WTC11 (cell line): ENCODE measurements around the gene CHRNA4. TPM values are rescaled to one million over a fixed set of nuclear protein-coding genes. Genes with fewer than 3 reads are reported as not detected.
A peak's percentile ranks its signal among the peaks of the same experiment; 100 is the strongest.

ENCODE experiments used
- ATAC-seq: fragments of 200-7000 bp; cut with Tn5 transposase; 2 replicates; pipeline ENCODE4 v1.10.0; 2021; ENCODE audit warnings: mild to moderate bottlenecking, moderate library complexity
- CTCF ChIA-PET: fragments of 300-600 bp; sonication (Branson Sonifier 250); formaldehyde crosslinking; loops from one replicate; lab custom pipeline; 2021; ENCODE audit warnings: antibody characterized with exemption; lab: Charles Lee
- POLR2A ChIA-PET: fragments of 350-600 bp; sonication (Branson Sonifier 250); formaldehyde crosslinking; loops from one replicate; lab custom pipeline; 2021; ENCODE audit warnings: antibody characterized with exemption; lab: Charles Lee
- DNase-seq: peaks from one replicate; pipeline ENCODE4 v3.0.0; 2021; ENCODE audit warnings: low spot score
- H3K27ac Mint-ChIP-seq: 2 replicates; pipeline ENCODE4 v1.8.0; 2021; ENCODE audit warnings: mixed read lengths
- H3K27me3 Mint-ChIP-seq: 2 replicates; pipeline ENCODE4 v1.8.0; 2021; ENCODE audit warnings: low read depth, mild to moderate bottlenecking, moderate library complexity, mixed read lengths
- H3K36me3 Mint-ChIP-seq: 2 replicates; pipeline ENCODE4 v1.8.0; 2021; ENCODE audit warnings: mixed read lengths
- H3K4me1 Mint-ChIP-seq: 2 replicates; pipeline ENCODE4 v1.8.0; 2022; ENCODE audit warnings: mixed read lengths
- H3K4me3 Mint-ChIP-seq: 2 replicates; pipeline ENCODE4 v1.8.0; 2021; ENCODE audit warnings: mild to moderate bottlenecking, moderate library complexity, mixed read lengths
- H3K9me3 Mint-ChIP-seq: 2 replicates; pipeline ENCODE4 v1.8.0; 2021; ENCODE audit warnings: mixed read lengths
- AFF4 ChIP-seq: sonication (generic); formaldehyde crosslinking; IDR thresholded peaks from 2 replicates; pipeline ENCODE4 v1.8.1; 2023; ENCODE audit warnings: mild to moderate bottlenecking, missing genetic modification reagents, borderline replicate concordance
- ARID4B ChIP-seq: sonication (generic); formaldehyde crosslinking; IDR thresholded peaks from 2 replicates; pipeline ENCODE4 v1.8.0; 2023; ENCODE audit warnings: missing genetic modification reagents, mild to moderate bottlenecking, borderline replicate concordance
- CREB1 ChIP-seq: sonication (generic); formaldehyde crosslinking; IDR thresholded peaks from 2 replicates; pipeline ENCODE4 v1.8.0; 2023; ENCODE audit warnings: mild to moderate bottlenecking, missing genetic modification reagents
- FOXP1 ChIP-seq: sonication (generic); formaldehyde crosslinking; IDR thresholded peaks from 2 replicates; pipeline ENCODE4 v1.8.0; 2022; ENCODE audit warnings: missing genetic modification reagents, mild to moderate bottlenecking, moderate library complexity, borderline replicate concordance
- GRHL2 ChIP-seq: fragments of 250-450 bp; sonication (Bioruptor Pico); IDR thresholded peaks from 2 replicates; pipeline ENCODE4 v1.8.0; 2022; ENCODE audit warnings: mild to moderate bottlenecking, moderate library complexity; ENCODE audit not compliant: insufficient replicate concordance, severe bottlenecking
- GTF2I ChIP-seq: fragments of 250-450 bp; sonication (Bioruptor Pico); conservative IDR thresholded peaks from 2 replicates; pipeline ENCODE4 v1.4.0; 2021; ENCODE audit warnings: mild to moderate bottlenecking
- IRF2 ChIP-seq: sonication (generic); formaldehyde crosslinking; IDR thresholded peaks from 2 replicates; pipeline ENCODE4 v1.8.0; 2022; ENCODE audit warnings: low read depth, missing genetic modification reagents, borderline replicate concordance
- PRRX2 ChIP-seq: fragments of 250-450 bp; sonication (Bioruptor Pico); IDR thresholded peaks from 2 replicates; pipeline ENCODE4 v1.8.0; 2021; ENCODE audit warnings: mild to moderate bottlenecking
- RORB ChIP-seq: fragments of 250-450 bp; sonication (Bioruptor Pico); IDR thresholded peaks from 2 replicates; pipeline ENCODE4 v1.9.0; 2021; ENCODE audit warnings: mild to moderate bottlenecking
- SMAD3 ChIP-seq: sonication (generic); formaldehyde crosslinking; IDR thresholded peaks from 2 replicates; pipeline ENCODE4 v1.8.0; 2022; ENCODE audit warnings: missing genetic modification reagents, mild to moderate bottlenecking, borderline replicate concordance
- SMAD4 ChIP-seq: sonication (generic); formaldehyde crosslinking; IDR thresholded peaks from 2 replicates; pipeline ENCODE4 v1.8.0; 2022; ENCODE audit warnings: mild to moderate bottlenecking, missing genetic modification reagents
- ZNF121 ChIP-seq: sonication (generic); formaldehyde crosslinking; IDR thresholded peaks from 2 replicates; pipeline ENCODE4 v1.8.0; 2023; ENCODE audit warnings: missing genetic modification reagents
- ZNF219 ChIP-seq: sonication (generic); formaldehyde crosslinking; IDR thresholded peaks from 2 replicates; pipeline ENCODE4 v1.8.0; 2023; ENCODE audit warnings: missing genetic modification reagents, mild to moderate bottlenecking, borderline replicate concordance
- ZNF512 ChIP-seq: sonication (generic); formaldehyde crosslinking; IDR thresholded peaks from 2 replicates; pipeline ENCODE4 v1.8.1; 2022; ENCODE audit warnings: missing genetic modification reagents, borderline replicate concordance
- ZSCAN18 ChIP-seq: fragments of 250-450 bp; sonication (Bioruptor Pico); IDR thresholded peaks from 2 replicates; pipeline ENCODE4 v2.1.2; 2022; ENCODE audit warnings: mild to moderate bottlenecking, moderate library complexity
- total RNA-seq: library from RNA; stranded (reverse); gene quantifications from 3 replicates; pipeline ENCODE4 v1.2.3, GENCODE V29; 2021
- TF ChIP-seq, protein P1 (sequence below): sonication (generic); formaldehyde crosslinking; IDR thresholded peaks from 2 replicates; pipeline ENCODE4 v1.8.1; 2023; ENCODE audit warnings: mild to moderate bottlenecking, missing genetic modification reagents

CHRNA4 gene
- total RNA-seq, 1 experiment from 2014 or later = 2.5 TPM

DNA sequence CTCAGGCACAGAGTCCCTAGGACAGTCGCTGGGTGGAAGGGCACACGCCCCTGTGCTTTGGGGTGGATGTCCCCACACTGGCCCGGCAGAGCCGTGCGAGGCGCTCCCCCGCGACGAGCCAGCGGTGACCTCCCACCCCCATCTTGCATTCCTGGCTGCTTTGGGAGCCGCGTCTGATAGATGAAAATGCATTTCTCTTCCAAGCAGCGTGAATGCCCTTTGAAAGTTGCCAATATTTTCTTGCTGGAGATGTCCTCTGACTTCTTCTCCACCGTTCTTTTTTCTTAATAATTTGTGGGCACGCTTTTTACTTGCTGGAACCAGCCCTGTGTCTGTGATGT lies 38.2 kb downstream of the CHRNA4 start:
- Mint-ChIP-seq H3K27ac (peak overlapping the region; percentile 65), H3K9me3 (no peaks in the 10 kb centered on the region), H3K27me3 (no peaks in the 10 kb centered on the region), H3K4me1 (peaks cover 2% of the 10 kb centered on the region; the same call in 1 of the 2 replicates), H3K4me3 (no peak overlapping the region), H3K36me3 (no peaks in the 10 kb centered on the region)
- DNase-seq = no peak
- POLR2A ChIA-PET = no interaction called here
- CTCF ChIA-PET = interaction anchor here (1.0 to 1.9 kb wide), 10 partner anchors 14 to 100 kb away, joined by 3 to 17 read pairs (median 4); no protein-coding TSS in a partner anchor
- TF ChIP-seq ZNF512 (CRISPR knock-in tag) (no peak), IRF2 (CRISPR knock-in tag) (no peak), FOXP1 (CRISPR knock-in tag) (no peak), CREB1 (no peak), AFF4 (no peak), ZNF121 (CRISPR knock-in tag) (no peak), RORB (no peak), ZSCAN18 (CRISPR knock-in tag) (no peak), SMAD3 (no peak), ARID4B (CRISPR knock-in tag) (no peak), GTF2I (CRISPR knock-in tag) (no peak), SMAD4 (no peak), GRHL2 (no peak), PRRX2 (CRISPR knock-in tag) (no peak), ZNF219 (CRISPR knock-in tag) (no peak)
- TF ChIP-seq, protein P1, sequence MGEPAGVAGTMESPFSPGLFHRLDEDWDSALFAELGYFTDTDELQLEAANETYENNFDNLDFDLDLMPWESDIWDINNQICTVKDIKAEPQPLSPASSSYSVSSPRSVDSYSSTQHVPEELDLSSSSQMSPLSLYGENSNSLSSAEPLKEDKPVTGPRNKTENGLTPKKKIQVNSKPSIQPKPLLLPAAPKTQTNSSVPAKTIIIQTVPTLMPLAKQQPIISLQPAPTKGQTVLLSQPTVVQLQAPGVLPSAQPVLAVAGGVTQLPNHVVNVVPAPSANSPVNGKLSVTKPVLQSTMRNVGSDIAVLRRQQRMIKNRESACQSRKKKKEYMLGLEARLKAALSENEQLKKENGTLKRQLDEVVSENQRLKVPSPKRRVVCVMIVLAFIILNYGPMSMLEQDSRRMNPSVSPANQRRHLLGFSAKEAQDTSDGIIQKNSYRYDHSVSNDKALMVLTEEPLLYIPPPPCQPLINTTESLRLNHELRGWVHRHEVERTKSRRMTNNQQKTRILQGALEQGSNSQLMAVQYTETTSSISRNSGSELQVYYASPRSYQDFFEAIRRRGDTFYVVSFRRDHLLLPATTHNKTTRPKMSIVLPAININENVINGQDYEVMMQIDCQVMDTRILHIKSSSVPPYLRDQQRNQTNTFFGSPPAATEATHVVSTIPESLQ = no peak
- ATAC-seq = no peak; the same call in 1 of the 2 replicates
